Measurements from ENCODE around the gene HOXA9.

The HOXA9 gene

GRCh38 chr7:27164367-27165088 lies 809 bp downstream of the HOXA9 start:
- no peak for DNase-seq (ENCODE audit: low spot score)

- DNase-seq (ENCODE audit: low spot score): no peak
Measured at GRCh38 chr7:27164045-27164366, 1.3 kb downstream of the HOXA9 start.

- DNase-seq (ENCODE audit: low spot score): no peak
Measured at GRCh38 chr7:27163288-27164044, 1.9 kb downstream of the HOXA9 start.

GRCh38 chr7:27162561-27163287 lies 2.6 kb downstream of the HOXA9 start:
- DNase-seq (ENCODE audit: low spot score): no peak

GRCh38 chr7:27161721-27162560 lies 3.4 kb downstream of the HOXA9 start:
- DNase-seq (ENCODE audit: low spot score): no peak

- DNase-seq (ENCODE audit: low spot score): peak; percentile 12
Measured at GRCh38 chr7:27161214-27161720, 4.1 kb downstream of the HOXA9 start.

GRCh38 chr7:27160546-27161213 lies 4.7 kb downstream of the HOXA9 start:
- peak; percentile 57 for DNase-seq (ENCODE audit: low spot score)

GRCh38 chr7:27160145-27160545 lies 5.2 kb downstream of the HOXA9 start:
- DNase-seq (ENCODE audit: low spot score): no peak

- DNase-seq (ENCODE audit: low spot score): no peak
Measured at GRCh38 chr7:27159266-27160144, 5.8 kb downstream of the HOXA9 start.

GRCh38 chr7:27158436-27159265 lies 6.7 kb downstream of the HOXA9 start:
- DNase-seq (ENCODE audit: low spot score): no peak

- DNase-seq (ENCODE audit: low spot score): no peak
Measured at GRCh38 chr7:27157702-27158431, 7.5 kb downstream of the HOXA9 start.

- no peak for DNase-seq (ENCODE audit: low spot score)
Measured at GRCh38 chr7:27156916-27157701, 8.2 kb downstream of the HOXA9 start.

GRCh38 chr7:27156508-27156898 lies 8.8 kb downstream of the HOXA9 start, which contains the start of gene HOXA7:
Gene HOXA7, minus strand, starts transcription at chr7:27156675. Its CDS starts 130 bp downstream, at chr7:27156545.
- DNase-seq (ENCODE audit: low spot score): no peak

- no peak for DNase-seq (ENCODE audit: low spot score)
Measured at GRCh38 chr7:27155816-27156507, 9.4 kb downstream of the HOXA9 start.

GRCh38 chr7:27154901-27155815 lies 10.2 kb downstream of the HOXA9 start:
- no peak for DNase-seq (ENCODE audit: low spot score)

GRCh38 chr7:27154369-27154768 lies 11.0 kb downstream of the HOXA9 start:
- no peak for DNase-seq (ENCODE audit: low spot score)
